ENCODE results near the gene ITSN2. TPM values are rescaled to one million over a fixed set of nuclear protein-coding genes. Genes with fewer than 3 reads are reported as not detected.

ITSN2 gene
- total RNA-seq, 5 donors from 2014 or later (not counting 1 experiment from before 2014, with no cell fraction given) = 95.7 to 110 (median 101) TPM

DNA sequence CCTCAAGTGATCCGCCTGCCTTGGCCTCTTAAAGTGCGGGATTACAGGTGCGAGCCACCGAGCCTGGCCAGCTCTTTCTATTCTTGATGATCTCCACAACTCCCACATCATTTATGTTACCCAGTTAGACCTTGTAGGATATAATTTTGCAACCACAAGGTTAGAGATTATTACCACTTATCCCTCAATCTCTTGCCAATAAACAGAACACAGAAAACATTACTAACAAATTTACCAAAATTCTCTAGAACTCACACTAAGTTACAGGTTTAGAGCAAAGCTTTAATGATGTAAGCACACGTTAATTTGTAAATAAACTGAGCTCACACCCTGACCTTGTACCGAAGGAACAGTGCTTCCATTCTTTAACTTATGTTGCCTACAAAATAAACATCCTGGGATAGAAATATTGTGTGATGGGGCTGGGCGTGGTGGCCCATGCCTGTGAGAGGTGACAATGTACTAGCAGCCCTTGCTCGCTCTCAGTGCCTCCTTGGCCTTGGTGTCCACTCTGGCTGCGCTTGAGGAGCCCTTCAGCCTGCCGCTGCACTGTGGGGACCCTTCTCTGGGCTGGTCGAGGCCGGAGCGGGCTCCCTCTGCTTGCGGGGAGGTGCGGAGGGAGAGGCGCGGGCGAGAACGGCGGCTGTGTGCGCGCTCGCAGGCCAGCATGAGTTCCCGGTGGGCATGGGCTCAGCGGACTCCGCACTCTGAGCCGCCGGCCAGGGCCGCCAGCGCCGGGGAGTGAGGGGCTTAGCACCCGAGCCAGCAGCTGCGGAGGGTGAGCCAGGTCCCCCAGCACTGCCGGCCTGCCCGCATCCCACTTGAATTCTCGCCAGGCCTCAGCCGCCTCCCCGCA is 42.1 kb upstream of the ITSN2 start:
- peaks cover 2% of the 10 kb centered on the region for H3K36me3 Mint-ChIP-seq
- CTCF ChIA-PET = no interaction called here

GRCh38 chr2:24400207-24400907 is 40.0 kb upstream of the ITSN2 start:
- Histone ChIP-seq H3K27me3 (replicated peaks in 1 of 2; ENCODE audit: control insufficient read depth in 2 of 2, extremely low read depth in 1 of 2, insufficient read depth in 2 of 2, low read length in 1 of 2) (peaks cover 0 to 3% of the 10 kb centered on the region in 2 experiments), H3K4me1 (ENCODE audit: control insufficient read depth in 1 of 2, extremely low read depth in 1 of 2, insufficient read depth in 2 of 2, low read length in 2 of 2) (peaks cover 0 to 5% of the 10 kb centered on the region in 2 experiments), H3K9me3 (no peaks in the 10 kb centered on the region), H3K36me3 (ENCODE audit: control insufficient read depth in 2 of 2, extremely low read depth in 1 of 2, insufficient read depth in 1 of 2, low read length in 1 of 2) (no peaks in the 10 kb centered on the region), H3K27ac (ENCODE audit: low read length) (no peak overlapping the region), H3K4me3 (ENCODE audit: control insufficient read depth in 1 of 2, extremely low read depth in 1 of 2, low read length in 1 of 2) (no peak overlapping the region)
- ChIA-PET CTCF (no interaction called here), POLR2A (no interaction called here)
- WGBS (ENCODE audit: insufficient coverage) = 91% methylated on average over 8 of the region's 18 CpGs
- H3K4me1 Mint-ChIP-seq = peaks cover 2 to 6% (median 5%) of the 10 kb centered on the region in 3 donors
- ATAC-seq (replicated peaks in 1 of 4) (no peak), DNase-seq (no peak)
- no peak overlapping the region for H3K4me3 Mint-ChIP-seq
- no peaks in the 10 kb centered on the region for H3K9me3 Mint-ChIP-seq
- H3K27ac Mint-ChIP-seq = no peak overlapping the region
- no peaks in the 10 kb centered on the region for H3K36me3 Mint-ChIP-seq
- H3K27me3 Mint-ChIP-seq = peaks cover 4 to 8% of the 10 kb centered on the region in 2 donors

More for the DNA sequence above, 42.1 kb upstream of the ITSN2 start:
- POLR2A ChIA-PET = no interaction called here
- H3K27me3 ChIP-seq (replicated peaks in 1 of 2; ENCODE audit: control insufficient read depth in 2 of 2, extremely low read depth in 1 of 2, insufficient read depth in 2 of 2, low read length in 1 of 2) = peaks cover 0 to 3% of the 10 kb centered on the region in 2 experiments
- no peak overlapping the region for H3K4me3 ChIP-seq (ENCODE audit: control insufficient read depth in 1 of 2, extremely low read depth in 1 of 2, low read length in 1 of 2)
- H3K9me3 Mint-ChIP-seq = no peaks in the 10 kb centered on the region
- no peaks in the 10 kb centered on the region for H3K9me3 ChIP-seq
- no peak for DNase-seq
- peaks cover 2 to 6% (median 5%) of the 10 kb centered on the region in 3 donors for H3K4me1 Mint-ChIP-seq
- peaks cover 0 to 5% of the 10 kb centered on the region in 2 experiments for H3K4me1 ChIP-seq (ENCODE audit: control insufficient read depth in 1 of 2, extremely low read depth in 1 of 2, insufficient read depth in 2 of 2, low read length in 2 of 2)
- H3K27ac ChIP-seq (ENCODE audit: low read length) = no peak overlapping the region
- no peak for ATAC-seq (replicated peaks in 1 of 4)
- no peak overlapping the region for H3K4me3 Mint-ChIP-seq
- WGBS (ENCODE audit: insufficient coverage) = 64% methylated on average over 31 of the region's 38 CpGs
- no peak overlapping the region for H3K27ac Mint-ChIP-seq
- H3K36me3 ChIP-seq (ENCODE audit: control insufficient read depth in 2 of 2, extremely low read depth in 1 of 2, insufficient read depth in 1 of 2, low read length in 1 of 2) = no peaks in the 10 kb centered on the region
- peaks cover 6 to 14% of the 10 kb centered on the region in 2 donors for H3K27me3 Mint-ChIP-seq

- no peaks in the 10 kb centered on the region for H3K9me3 Mint-ChIP-seq
- H3K36me3 Mint-ChIP-seq = no peaks in the 10 kb centered on the region
Measured at GRCh38 chr2:24399434-24400206, 39.3 kb upstream of the ITSN2 start.

DNA sequence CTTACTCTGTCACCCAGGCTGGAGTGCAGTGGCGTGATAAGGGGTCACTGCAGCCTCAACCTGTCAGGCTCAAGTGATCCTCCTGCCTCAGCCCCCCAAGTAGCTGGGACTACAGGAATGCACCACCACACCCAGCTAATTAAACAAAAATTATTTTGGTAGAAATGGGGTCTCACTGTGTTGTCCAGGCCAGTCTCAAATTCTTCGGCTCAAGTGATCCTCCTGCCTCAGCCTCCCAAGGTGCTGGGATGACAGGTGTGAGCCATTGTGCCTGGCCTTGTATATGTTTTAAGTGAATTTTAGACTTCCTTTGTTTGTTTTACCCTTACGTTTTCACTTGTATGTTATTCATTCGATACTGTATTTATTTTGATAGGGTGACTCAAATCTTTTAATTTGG is 34.7 kb upstream of the ITSN2 start:
- Mint-ChIP-seq H3K4me1 (no peaks in the 10 kb centered on the region), H3K36me3 (no peaks in the 10 kb centered on the region), H3K9me3 (no peaks in the 10 kb centered on the region), H3K27me3 (peaks cover 0 to 2% of the 10 kb centered on the region in 2 donors), H3K27ac (no peak overlapping the region), H3K4me3 (no peak overlapping the region)
- ChIA-PET CTCF (interaction anchor here (0.5 to 0.7 kb wide), 5 partner anchors 10 to 227 kb away, joined by 3 to 7 read pairs (median 4); no protein-coding TSS in a partner anchor), POLR2A (interaction anchor here (0.6 to 0.7 kb wide), 2 partner anchors 154 to 549 kb away, joined by 3 to 14 read pairs; no protein-coding TSS in a partner anchor)
- WGBS (ENCODE audit: insufficient coverage) = 100% methylated on average over 1 of the region's 4 CpGs
- Histone ChIP-seq H3K27me3 (replicated peaks in 1 of 2; ENCODE audit: control insufficient read depth in 2 of 2, extremely low read depth in 1 of 2, insufficient read depth in 2 of 2, low read length in 1 of 2) (no peaks in the 10 kb centered on the region), H3K9me3 (no peaks in the 10 kb centered on the region), H3K4me1 (ENCODE audit: control insufficient read depth in 1 of 2, extremely low read depth in 1 of 2, insufficient read depth in 2 of 2, low read length in 2 of 2) (no peaks in the 10 kb centered on the region), H3K4me3 (ENCODE audit: control insufficient read depth in 1 of 2, extremely low read depth in 1 of 2, low read length in 1 of 2) (no peak overlapping the region), H3K36me3 (ENCODE audit: control insufficient read depth in 2 of 2, extremely low read depth in 1 of 2, insufficient read depth in 1 of 2, low read length in 1 of 2) (no peaks in the 10 kb centered on the region), H3K27ac (ENCODE audit: low read length) (no peak overlapping the region)
- DNase-seq (no peak), ATAC-seq (replicated peaks in 1 of 4) (no peak)

More at GRCh38 chr2:24399434-24400206, 39.3 kb upstream of the ITSN2 start:
- Mint-ChIP-seq H3K4me3 (no peak overlapping the region), H3K27me3 (peaks cover 4 to 8% of the 10 kb centered on the region in 2 donors), H3K4me1 (peaks cover 2 to 6% (median 5%) of the 10 kb centered on the region in 3 donors), H3K27ac (no peak overlapping the region)
- Histone ChIP-seq H3K27me3 (replicated peaks in 1 of 2; ENCODE audit: control insufficient read depth in 2 of 2, extremely low read depth in 1 of 2, insufficient read depth in 2 of 2, low read length in 1 of 2) (peaks cover 0 to 3% of the 10 kb centered on the region in 2 experiments), H3K9me3 (no peaks in the 10 kb centered on the region), H3K27ac (ENCODE audit: low read length) (no peak overlapping the region), H3K36me3 (ENCODE audit: control insufficient read depth in 2 of 2, extremely low read depth in 1 of 2, insufficient read depth in 1 of 2, low read length in 1 of 2) (no peaks in the 10 kb centered on the region), H3K4me1 (ENCODE audit: control insufficient read depth in 1 of 2, extremely low read depth in 1 of 2, insufficient read depth in 2 of 2, low read length in 2 of 2) (peaks cover 0 to 5% of the 10 kb centered on the region in 2 experiments), H3K4me3 (ENCODE audit: control insufficient read depth in 1 of 2, extremely low read depth in 1 of 2, low read length in 1 of 2) (no peak overlapping the region)
- 88% methylated on average over 4 of the region's 10 CpGs for WGBS (ENCODE audit: insufficient coverage)
- ChIA-PET POLR2A (no interaction called here), CTCF (no interaction called here)
- DNase-seq (no peak), ATAC-seq (replicated peaks in 1 of 4) (no peak)

DNA sequence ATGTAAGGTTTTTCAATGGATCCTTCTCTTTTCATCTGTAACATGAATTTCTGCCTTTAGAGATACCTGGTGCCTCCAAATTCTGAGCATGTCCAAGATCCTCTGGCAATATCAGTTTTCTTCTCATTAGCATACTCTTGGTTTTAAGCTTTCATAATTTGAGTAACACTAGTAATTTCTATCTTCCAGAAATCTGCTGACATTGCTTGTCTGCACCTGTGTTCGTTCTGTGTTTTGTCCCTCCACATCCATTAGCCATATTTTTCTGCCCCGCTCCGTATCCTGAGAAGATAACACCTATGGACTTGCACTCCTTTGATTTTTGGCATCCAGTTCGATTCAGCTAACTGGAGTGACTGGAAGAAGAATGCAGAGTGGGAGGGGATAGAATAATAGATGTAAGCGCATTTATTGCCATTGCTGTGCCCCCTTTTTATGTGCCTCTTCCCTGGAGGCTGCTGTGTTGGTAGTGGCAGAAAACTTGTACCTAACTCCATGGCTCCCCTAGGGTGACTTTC is 32.3 kb upstream of the ITSN2 start:
- H3K27me3 Mint-ChIP-seq = no peaks in the 10 kb centered on the region

GRCh38 chr2:24385366-24385765 is 25.0 kb upstream of the ITSN2 start:
- no peaks in the 10 kb centered on the region for H3K9me3 ChIP-seq

More for the DNA sequence above, 32.3 kb upstream of the ITSN2 start:
- H3K4me3 ChIP-seq (ENCODE audit: control insufficient read depth in 1 of 2, extremely low read depth in 1 of 2, low read length in 1 of 2) = no peak overlapping the region
- Mint-ChIP-seq H3K9me3 (no peaks in the 10 kb centered on the region), H3K4me1 (no peaks in the 10 kb centered on the region), H3K27ac (no peak overlapping the region), H3K4me3 (no peak overlapping the region), H3K36me3 (no peaks in the 10 kb centered on the region)
- CTCF ChIA-PET = no interaction called here
- POLR2A ChIA-PET = no interaction called here
- DNase-seq (no peak), ATAC-seq (replicated peaks in 1 of 4) (no peak)
- no peaks in the 10 kb centered on the region for H3K9me3 ChIP-seq
- no peaks in the 10 kb centered on the region for H3K27me3 ChIP-seq (replicated peaks in 1 of 2; ENCODE audit: control insufficient read depth in 2 of 2, extremely low read depth in 1 of 2, insufficient read depth in 2 of 2, low read length in 1 of 2)
- 89% methylated on average over 3 of the region's 5 CpGs for WGBS (ENCODE audit: insufficient coverage)
- no peaks in the 10 kb centered on the region for H3K4me1 ChIP-seq (ENCODE audit: control insufficient read depth in 1 of 2, extremely low read depth in 1 of 2, insufficient read depth in 2 of 2, low read length in 2 of 2)
- no peak overlapping the region for H3K27ac ChIP-seq (ENCODE audit: low read length)
- H3K36me3 ChIP-seq (ENCODE audit: control insufficient read depth in 2 of 2, extremely low read depth in 1 of 2, insufficient read depth in 1 of 2, low read length in 1 of 2) = no peaks in the 10 kb centered on the region

More at GRCh38 chr2:24385366-24385765, 25.0 kb upstream of the ITSN2 start:
- no peak overlapping the region for H3K27ac Mint-ChIP-seq
- no peaks in the 10 kb centered on the region for H3K27me3 Mint-ChIP-seq
- ChIA-PET POLR2A (no interaction called here), CTCF (interaction anchor here in 1 of 2 donors (0.7 kb wide), 1 partner anchor 382 kb away, joined by 4 read pairs; no protein-coding TSS in a partner anchor)
- no peaks in the 10 kb centered on the region for H3K36me3 ChIP-seq (ENCODE audit: control insufficient read depth in 2 of 2, extremely low read depth in 1 of 2, insufficient read depth in 1 of 2, low read length in 1 of 2)
- peaks cover 0 to 2% of the 10 kb centered on the region in 2 experiments for H3K4me1 ChIP-seq (ENCODE audit: control insufficient read depth in 1 of 2, extremely low read depth in 1 of 2, insufficient read depth in 2 of 2, low read length in 2 of 2)
- no CpG with 5 or more reads among the region's 2 CpGs for WGBS (ENCODE audit: insufficient coverage)
- no peaks in the 10 kb centered on the region for H3K36me3 Mint-ChIP-seq
- H3K27ac ChIP-seq (ENCODE audit: low read length) = no peak overlapping the region
- H3K9me3 Mint-ChIP-seq = no peaks in the 10 kb centered on the region
- DNase-seq (no peak), ATAC-seq (replicated peaks in 1 of 4) (no peak)
- H3K4me3 ChIP-seq (ENCODE audit: control insufficient read depth in 1 of 2, extremely low read depth in 1 of 2, low read length in 1 of 2) = no peak overlapping the region
- H3K4me3 Mint-ChIP-seq = no peak overlapping the region
- no peaks in the 10 kb centered on the region for H3K27me3 ChIP-seq (replicated peaks in 1 of 2; ENCODE audit: control insufficient read depth in 2 of 2, extremely low read depth in 1 of 2, insufficient read depth in 2 of 2, low read length in 1 of 2)
- H3K4me1 Mint-ChIP-seq = no peaks in the 10 kb centered on the region

All from T-cell (primary cell).